Stimulated activated CD8-positive, alpha-beta memory T cell treated with anti-CD3 and anti-CD28 coated beads, Interleukin-15, amount 100 ng/mL, for 1 hour (primary cell): ENCODE data around the gene DAGLA.

Source experiments
- DNase-seq: peaks from one replicate; pipeline ENCODE4 v3.0.0-alpha.2; 2020; ENCODE audit warnings: low read depth

Gene DAGLA

DNA sequence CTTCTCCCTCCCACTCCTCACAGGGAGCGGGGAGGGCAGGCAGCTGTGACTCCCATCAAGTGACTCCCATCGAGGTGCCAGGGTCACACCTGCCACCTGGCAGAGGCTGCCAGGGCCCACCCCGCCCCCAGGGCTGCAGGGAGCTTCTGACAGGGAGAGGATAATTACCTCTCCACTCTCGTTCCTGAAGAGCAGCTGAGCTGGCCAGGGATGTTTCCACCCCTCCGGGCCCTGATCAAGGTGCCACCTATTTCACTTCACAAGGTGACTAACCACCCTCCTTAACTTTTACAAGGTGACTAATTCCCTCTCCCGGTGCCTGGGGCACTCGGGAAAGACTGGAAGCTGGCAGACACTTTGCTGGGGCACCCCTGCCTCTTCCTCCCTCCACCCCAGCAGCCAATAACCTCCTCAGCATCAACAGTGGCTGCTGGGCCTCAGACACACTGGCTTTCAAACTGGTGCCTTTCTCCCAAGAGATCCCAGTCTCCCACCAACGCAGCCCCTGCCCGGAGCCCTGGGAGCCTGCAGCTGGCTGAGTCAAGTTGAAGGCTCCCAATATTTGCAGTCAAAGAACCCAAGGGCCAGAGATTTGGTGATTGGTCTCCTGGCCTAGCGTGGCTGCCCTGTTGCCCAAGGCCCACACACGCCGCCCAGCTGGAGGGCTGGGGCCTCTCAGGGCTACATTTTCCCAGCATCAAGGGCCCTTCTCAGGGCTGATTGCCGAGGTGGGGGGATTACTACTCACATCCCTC is 50.2 kb downstream of the DAGLA start:
- DNase-seq: no peak

DNA sequence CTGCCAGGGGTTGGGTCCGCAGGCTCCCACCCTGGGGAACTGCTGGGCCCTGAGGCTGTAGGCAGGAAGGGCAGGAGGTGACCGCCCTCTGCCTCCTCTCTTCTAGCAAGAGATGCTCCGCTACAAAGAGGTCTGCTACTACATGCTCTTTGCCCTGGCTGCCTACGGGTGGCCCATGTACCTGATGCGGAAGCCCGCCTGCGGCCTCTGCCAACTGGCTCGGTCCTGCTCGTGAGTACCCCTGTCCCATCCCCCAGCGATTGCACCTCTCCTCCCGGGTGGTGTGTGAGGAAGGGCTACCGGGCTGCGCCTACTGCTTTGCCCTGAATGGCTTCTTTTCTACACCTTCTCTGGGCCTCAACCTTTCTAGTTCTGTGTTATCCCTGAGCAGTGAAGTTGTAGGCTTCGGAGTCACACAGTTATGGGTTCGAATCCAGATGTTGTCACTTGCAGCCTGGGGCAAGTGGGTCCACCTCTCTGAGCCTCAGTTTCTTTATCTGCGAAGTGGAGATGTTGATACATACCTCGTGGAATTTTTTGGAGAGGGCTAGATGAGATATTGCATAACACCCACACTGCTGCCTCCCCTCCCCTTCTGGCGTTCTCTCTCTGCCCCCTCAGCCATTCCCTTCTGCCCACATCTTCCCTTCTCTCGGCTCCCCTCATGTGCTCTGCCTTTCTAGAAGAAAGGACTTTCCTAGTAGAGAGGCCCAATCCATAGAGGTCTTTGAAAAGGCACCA is 51.2 kb downstream of the DAGLA start:
- DNase-seq: no peak

DNA sequence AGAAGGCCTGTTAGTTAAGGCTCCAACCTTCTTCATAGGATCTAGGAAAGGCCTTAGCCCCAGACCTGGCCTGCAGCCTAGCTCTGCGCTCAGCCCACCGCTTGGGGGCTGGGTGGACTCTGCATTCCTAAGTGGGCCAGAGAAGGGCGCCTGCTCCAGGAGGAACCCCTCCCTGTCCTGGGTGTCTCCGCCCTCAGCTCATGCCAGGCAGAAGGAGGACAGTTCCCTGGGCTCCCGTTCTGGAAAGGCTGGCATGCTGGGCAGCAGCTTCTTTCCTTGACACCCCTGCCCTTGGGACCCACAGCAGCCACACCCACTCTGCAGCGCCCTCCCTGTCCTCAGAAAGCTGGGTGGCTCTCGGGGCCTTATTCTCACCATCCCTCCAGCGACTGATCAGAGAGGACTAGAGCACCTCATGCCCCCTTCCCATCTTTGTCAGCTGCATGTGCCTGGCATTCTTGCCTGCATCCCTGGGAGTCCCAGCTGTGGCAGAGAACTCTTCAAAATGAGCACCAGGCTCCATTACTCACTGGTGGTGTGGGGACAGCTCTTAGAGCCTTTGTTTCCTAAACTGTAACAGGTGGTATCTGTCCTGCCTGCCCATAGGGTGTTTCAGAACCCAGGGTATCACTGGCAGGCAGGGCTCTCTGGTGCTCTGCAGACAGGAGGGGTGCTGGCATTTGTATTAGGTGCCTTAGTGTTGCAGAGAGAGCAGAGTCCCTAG is 51.9 kb downstream of the DAGLA start:
- no peak for DNase-seq

DNA sequence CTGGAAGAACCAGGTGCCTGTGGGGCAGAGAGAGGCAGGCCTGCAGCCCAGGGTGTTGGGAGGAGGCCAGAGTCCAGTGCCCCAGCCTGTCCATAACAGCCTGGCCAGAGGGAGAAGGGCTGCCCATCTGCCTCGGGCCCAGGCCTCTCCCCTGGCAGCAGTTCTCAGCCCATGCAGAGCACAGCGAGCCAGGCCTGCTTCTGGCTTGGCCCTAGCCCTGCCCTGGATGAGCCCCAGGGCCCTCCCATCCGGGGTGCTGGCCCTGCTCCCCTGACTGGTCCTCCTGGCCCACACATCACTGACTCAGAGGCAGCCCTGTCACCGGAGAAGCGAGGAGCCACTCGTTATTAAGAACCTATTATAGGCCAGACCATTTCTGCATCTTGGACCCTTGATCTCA is 52.5 kb downstream of the DAGLA start:
- DNase-seq: no peak

DNA sequence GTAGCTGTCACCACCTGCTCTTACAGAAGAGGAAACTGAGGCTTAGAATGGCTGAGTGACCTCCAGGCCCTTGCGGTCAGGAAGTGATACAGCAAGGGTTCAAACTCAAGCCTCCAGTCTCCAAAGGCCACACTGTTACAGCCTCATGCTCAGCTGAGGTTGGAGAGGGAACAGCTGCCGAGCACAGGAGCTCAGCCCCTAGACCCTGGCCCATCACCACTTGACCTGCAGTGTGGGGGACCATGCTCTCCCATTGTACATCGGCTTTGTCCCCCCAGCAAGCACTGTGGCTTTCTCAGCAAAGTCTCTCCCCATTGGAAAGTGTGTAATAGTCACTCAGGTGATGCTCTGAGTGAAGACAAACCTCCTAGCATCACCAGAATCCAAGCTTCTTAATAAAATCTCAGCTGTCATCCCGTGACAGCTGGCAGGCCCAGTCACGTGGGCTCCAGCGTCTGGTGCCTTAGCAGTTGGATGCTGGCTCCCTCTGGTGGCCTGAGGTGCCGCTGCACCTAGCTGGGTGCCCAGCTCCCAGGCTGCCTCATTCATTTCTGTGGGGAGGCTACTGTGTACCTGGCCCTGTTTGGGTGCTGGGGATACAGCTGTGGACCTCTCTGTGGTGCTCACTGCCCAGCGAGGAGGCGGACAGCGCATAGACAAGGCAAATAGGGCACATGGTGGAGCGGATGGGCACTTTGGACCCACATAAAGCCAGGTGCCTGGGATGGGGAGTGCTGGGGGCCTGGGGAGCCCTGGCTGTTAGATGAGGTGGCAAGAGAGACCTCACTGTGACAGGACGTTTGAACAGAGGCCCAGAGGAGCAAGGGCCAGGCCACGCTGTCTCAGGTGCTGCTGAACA is 53.2 kb downstream of the DAGLA start:
- peak; percentile 66 for DNase-seq

DNA sequence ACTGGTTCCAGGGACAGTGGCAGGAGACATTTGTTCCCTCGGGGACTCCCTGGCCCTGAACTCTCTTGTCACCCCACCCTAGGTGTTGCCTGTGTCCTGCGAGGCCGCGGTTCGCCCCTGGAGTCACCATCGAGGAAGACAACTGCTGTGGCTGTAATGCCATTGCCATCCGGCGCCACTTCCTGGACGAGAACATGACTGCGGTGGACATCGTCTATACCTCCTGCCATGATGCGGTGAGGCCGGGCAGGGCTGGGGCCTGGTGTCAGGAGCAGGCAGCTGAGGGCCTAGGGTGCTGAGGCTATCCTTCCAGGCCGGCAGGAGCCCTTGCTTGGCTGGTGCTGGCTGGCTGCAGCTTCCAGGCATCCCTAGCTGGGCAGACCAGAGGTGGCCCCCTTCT is 54.6 kb downstream of the DAGLA start:
- DNase-seq: no peak

DNA sequence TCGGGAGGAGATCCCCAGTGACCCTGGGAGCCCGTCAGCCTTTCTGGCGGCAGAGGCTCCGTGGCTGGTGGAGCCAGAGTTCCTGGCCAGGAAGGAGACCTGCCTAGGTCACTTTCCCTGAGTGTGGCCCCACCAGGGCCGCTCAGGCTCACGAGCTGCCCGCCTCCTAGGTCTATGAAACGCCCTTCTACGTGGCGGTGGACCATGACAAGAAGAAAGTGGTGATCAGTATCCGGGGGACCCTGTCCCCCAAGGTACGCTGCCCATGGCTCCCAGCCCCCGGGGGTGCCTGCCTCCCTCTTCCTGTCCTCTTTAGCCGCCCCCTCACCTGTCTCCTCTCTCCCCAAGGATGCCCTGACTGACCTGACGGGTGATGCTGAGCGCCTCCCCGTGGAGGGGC is 55.2 kb downstream of the DAGLA start:
- DNase-seq: no peak

DNA sequence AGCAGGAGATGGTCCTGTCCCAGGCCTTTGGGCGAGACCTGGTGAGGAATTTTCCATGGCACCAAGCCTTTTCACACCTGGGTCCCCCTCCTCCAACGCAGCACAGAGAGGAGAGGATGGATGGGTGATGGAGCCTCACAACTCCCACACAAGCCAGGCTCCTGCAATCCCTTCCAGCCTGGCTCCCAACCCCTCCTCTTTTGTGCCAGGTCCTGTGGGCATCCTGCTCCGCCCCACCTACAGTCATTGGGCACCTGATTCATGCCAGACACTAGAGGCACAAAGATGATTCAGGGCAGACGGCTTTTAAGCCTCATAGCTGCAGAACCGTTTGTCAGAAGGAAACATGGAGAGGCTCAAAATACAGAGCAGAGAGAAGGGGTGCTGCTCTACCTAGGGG is 56.1 kb downstream of the DAGLA start:
- no peak for DNase-seq

DNA sequence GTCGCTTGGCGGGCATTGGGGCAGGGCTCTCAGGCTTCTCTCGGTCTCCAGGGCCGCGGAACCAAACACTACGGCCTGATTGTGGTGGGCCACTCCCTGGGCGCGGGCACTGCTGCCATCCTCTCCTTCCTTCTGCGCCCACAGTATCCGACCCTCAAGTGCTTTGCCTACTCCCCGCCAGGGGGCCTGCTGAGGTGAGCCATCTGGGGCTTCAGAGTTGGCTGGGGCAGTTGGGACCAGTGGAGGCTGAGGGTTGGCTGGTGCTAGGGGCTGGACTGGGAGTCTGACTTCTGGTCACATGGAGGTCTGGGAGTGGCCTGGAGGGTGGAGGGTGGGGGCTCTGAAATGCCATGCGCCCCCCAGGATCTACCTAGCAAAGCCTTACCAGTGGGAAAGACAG is 56.9 kb downstream of the DAGLA start:
- no peak for DNase-seq

DNA sequence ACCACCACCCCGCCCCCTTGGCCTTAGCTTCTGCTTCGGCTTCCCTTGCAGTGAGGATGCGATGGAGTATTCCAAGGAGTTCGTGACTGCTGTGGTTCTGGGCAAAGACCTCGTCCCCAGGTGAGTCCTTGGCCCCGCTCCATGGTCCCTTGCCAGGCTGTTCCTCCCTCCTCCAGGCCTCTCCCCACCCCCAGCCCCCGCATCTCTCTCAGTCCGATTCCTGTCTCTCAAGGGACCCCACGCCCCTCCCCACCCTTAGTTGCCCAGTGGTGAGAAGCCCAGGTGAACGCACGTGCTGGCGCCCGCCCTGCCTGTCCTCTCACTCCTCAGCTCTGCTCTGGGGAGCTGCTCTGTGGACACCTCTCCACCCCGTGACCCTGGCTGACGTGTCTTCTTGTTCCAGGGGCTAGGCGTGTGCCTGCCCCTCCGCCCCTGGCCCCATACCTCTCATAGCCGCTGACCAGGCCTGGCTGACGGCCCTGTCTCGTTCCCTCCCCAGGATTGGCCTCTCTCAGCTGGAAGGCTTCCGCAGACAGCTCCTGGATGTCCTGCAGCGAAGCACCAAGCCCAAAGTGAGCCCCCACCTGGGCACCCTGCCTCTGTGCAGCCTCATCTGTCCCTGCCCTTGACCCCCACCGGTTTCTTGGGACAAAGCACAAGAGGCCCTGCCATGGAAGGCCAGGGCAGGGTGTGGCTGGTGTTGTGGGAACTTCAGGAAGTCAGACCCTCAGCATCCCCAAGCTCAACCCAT is 57.6 kb downstream of the DAGLA start:
- no peak for DNase-seq

DNA sequence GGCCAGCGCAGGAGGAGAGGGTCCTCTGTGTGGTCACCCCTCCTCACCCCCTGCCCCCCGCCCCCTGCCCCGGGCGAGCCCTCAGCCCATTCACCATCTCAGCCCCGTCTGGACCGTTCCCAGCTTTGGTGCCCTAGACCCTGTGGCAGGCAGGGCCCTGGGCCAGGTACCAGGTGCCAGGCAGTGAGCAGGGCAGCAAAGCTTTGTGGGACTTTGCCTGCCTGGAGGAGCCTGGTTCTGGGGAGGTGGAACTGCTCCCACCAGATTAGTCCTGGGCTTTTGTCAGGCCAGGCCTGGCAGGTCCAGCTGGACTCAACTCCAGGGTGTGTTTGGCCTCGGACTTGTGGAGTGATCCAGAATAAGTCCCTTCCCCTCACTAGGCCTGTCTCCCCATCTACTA is 58.6 kb downstream of the DAGLA start:
- DNase-seq: no peak

DNA sequence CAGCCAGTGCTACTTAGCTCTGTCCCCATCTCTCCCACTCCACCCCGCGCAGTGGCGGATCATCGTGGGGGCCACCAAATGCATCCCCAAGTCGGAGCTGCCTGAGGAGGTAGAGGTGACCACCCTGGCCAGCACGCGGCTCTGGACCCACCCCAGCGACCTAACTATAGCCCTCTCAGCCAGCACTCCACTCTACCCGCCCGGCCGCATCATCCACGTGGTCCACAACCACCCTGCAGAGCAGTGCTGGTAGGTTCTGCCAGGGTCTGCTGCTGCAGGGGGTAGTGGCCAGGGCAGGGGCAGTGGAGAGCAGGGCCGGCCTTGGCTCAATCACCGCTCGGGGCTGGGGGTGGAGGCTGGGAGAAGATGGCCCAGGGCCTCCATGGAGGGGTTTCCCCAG is 59.2 kb downstream of the DAGLA start:
- no peak for DNase-seq

DNA sequence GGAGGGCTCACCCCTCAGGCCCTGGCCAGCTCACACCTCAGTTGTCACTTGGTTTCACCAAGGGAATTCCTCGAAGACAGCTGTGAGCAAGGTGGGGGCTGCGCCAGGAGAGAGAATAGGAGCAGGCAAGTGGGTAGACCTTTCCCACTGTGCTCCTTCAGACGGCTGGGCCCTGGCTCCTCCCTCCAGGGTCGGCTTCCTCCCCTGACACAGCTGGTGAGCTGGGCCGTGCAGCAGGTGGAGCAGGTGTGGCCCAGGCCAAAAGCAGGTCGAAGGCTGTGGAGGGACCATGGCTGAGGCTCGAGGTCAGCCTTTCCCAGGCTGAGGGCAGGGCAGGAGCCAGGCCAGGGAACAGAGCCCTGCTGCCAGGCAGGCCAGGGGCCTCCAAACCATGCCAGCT is 59.8 kb downstream of the DAGLA start:
- DNase-seq: no peak

DNA sequence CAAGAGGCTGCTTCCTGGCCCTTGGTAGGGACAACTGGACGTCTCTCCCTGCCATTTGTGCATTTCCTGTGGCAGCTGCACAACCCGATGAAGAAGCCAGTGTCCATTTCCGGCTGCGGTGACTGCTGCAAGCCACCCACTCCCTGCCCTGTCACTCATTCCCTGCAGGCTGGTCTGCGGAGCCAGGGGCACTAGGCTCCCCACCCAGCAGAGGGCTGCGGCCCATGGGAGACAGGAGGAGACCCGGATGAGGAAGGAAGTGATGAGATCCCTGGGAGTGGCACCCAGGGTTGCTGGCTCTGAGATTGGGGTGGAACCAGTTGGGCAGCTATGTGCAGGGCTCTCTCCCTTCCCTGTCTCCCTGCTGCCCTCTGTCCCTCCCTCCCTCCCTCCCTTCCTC is 62.2 kb downstream of the DAGLA start:
- no peak for DNase-seq

DNA sequence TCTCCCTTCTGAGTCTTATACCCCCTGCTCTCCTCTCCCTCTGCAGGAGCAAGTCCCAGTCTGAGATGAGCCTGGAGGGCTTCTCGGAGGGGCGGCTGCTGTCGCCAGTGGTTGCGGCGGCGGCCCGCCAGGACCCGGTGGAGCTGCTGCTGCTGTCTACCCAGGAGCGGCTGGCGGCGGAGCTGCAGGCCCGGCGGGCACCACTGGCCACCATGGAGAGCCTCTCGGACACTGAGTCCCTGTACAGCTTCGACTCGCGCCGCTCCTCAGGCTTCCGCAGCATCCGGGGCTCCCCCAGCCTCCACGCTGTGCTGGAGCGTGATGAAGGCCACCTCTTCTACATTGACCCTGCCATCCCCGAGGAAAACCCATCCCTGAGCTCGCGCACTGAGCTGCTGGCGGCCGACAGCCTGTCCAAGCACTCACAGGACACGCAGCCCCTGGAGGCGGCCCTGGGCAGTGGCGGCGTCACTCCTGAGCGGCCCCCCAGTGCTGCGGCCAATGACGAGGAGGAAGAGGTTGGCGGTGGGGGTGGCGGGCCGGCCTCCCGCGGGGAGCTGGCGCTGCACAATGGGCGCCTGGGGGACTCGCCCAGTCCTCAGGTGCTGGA is 63.4 kb downstream of the DAGLA start:
- DNase-seq: no peak

DNA sequence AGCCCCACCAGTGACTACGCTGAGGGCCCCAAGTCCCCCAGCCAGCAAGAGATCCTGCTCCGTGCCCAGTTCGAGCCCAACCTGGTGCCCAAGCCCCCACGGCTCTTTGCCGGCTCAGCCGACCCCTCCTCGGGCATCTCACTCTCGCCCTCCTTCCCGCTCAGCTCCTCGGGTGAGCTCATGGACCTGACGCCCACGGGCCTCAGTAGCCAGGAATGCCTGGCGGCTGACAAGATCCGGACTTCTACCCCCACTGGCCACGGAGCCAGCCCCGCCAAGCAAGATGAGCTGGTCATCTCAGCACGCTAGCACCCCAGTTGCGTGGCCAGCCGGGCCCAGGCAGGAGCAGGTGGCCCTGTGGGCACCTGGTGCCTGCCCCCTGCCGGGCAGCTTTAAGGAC is 64.0 kb downstream of the DAGLA start:
- no peak for DNase-seq

DNA sequence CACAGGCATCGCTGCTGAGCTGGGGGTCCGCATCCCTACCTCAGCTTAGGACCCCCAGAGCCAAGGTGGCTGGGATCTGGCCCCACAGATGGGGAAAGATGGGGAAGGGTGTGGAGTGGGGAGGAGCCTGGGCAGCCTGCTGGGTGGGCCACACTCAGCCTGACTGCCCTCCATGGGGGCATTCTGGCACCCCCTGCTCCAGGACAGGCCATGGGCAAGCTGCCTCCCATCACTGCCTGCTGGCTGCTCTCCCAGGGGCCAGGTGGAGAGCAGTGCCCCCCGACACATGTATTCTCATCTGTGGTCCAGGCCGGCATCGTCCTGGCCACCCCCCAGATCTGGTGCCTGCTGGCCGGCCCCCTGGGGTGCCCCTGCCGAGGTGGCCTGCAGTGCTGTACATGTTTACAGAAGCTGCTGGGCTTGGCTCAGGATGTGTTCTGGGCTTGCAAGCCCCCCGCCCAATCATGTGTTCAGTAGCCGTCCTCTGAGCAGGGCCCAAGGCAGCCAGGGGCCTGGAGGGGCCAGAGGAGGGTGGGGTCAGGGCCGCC is 64.5 kb downstream of the DAGLA start:
- DNase-seq: no peak

DNA sequence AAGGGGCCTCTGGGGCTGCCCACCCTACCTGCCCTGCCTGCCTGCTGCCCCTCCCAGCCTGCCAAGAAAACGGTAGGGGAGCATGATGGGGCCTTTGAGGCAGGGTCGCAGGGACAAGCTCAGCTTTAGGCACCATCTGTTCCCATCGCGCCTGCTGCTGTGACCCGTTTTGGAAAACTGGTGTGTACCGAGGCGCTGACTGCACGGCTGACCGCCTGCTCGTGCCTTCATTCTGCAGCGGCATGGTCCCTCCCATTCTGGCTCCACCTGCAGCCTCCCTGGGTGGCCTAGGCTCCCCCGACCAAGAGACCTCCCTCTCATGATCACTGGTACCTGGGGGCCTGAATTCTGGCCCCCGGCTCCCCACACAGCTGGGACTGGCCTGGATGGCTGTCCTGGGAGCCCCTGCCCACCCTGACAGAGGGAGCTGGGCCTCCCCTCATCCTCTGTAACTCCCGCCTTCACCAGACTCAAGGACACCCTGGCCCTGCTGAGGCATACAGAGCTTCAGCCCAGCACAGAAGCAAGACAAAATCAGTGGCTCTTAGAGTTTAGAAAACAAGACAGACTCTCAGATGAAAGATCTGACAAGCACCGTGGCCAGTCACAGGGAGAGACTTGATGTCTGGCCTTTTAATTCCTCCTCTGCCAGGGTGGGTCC is 65.7 kb downstream of the DAGLA start:
- no peak for DNase-seq

DNA sequence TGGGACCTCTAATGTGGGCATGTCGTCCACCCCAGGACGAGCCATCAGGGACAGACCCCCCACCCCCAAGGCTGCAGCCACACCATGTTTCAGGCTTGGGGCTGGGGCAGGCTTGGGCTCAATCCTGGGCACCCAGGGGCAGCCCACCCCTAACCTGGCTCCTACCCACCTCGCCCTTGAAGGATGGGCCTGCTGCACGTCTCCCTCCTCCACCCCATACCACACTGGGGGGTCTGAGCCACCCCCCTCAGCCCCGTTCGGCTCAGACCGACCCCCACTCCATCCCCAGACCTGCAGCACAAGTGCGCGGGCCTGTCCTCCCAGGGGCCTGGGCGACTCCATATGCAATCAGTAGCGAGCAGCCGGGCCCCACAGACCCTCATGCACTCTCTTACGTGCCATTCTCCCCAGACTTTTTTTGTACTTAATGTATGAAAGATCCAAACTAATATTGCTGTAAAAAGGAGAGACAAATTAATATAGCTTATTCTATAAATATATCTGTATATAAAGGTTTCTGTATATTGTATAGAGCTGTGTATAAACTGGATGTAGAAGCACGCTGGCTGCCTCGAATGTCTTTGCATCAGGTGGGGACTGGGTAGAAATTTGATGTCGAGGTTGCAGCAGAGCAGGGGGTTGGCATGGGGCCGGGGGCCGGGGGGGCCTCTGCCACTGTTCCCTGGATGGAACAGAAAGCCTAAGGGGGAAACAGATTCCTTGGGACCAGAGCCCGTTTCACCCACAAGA is 66.4 kb downstream of the DAGLA start:
- no peak for DNase-seq
